Melanocyte of skin (primary cell): ENCODE data around the gene OPRD1. TPM values are rescaled to one million over a fixed set of nuclear protein-coding genes. Genes with fewer than 3 reads are reported as not detected.

ENCODE experiments used
- small RNA-seq, 2 donors: library from RNA; depleted of rRNA; stranded (forward); fragments of <200 nt; gene quantifications; one replicate each; pipeline ENCODE3, GENCODE V24; 2012
- total RNA-seq, 2 donors: library from RNA; depleted of rRNA; stranded (reverse); fragments of >200 nt; gene quantifications; 2 replicates each; pipeline ENCODE4 v1.2.3, GENCODE V29; 2012

Gene OPRD1
- 1 to 10 TPM in 1 of 2 donors, not detected in 1; 1.7 TPM for total RNA-seq

DNA sequence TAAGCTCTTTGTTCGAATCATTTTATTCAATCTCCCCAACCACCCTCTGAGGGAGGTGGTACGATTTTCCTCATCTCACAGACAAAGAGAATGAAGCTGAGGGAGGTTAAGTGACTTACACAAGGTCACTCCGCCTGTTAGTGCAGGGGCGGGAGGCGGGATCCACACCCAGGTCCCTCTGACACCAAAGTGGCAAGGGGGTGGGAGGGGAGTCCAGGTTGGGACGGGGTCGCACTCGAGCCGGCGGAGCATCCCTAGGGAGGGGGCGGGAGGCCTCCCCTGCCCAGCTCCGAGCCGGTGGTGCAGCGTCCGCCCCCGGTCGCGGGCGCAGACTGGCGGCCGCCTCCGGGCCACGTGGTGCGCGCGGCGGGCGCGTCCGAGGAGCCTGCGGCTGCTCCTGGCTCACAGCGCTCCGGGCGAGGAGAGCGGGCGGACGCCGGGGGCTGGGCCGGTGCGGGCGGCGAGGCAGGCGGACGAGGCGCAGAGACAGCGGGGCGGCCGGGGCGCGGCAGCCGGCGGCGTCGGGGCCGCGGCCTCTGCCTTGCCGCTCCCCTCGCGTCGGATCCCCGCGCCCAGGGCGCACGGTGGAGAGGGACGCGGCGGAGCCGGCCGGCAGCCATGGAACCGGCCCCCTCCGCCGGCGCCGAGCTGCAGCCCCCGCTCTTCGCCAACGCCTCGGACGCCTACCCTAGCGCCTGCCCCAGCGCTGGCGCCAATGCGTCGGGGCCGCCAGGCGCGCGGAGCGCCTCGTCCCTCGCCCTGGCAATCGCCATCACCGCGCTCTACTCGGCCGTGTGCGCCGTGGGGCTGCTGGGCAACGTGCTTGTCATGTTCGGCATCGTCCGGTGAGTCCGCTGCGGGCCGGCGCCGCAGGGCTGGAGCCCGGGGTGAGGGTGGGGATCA, at the start of gene OPRD1:
TSS of gene OPRD1 (plus strand) at position 405 of the 903 bp plus-strand sequence. CDS start at position 619, 214 bp downstream.

GRCh38 chr1:28914228-28915030, 102.5 kb downstream of the OPRD1 start, which contains the start of gene EPB41:
TSS of gene EPB41 (plus strand) at chr1:28914569. CDS start at chr1:28987438, 72,869 bp downstream.

Small RNA genes within 50 kb of the gene (small RNA-seq; reads per million reads assigned to genes)
- gene RF00019 = 0 reads per million in 2 donors

Other genes starting within 250 kb of the OPRD1 start
- 1 to 10 TPM; 3.8 to 6.7 TPM for gene RAB42, start 219.9 kb upstream of the OPRD1 start, total RNA-seq
- 10 to 100 TPM; 14.8 to 31.6 TPM for gene TAF12, start 169.1 kb upstream of the OPRD1 start, total RNA-seq
- not detected for gene RNU11, start 163.6 kb upstream of the OPRD1 start, total RNA-seq
- gene GMEB1, start 143.4 kb upstream of the OPRD1 start, total RNA-seq = 1 to 10 TPM; 7.0 to 8.6 TPM
- 10 to 100 TPM; 67.8 to 84.9 TPM for gene YTHDF2, start 75.2 kb upstream of the OPRD1 start, total RNA-seq
- gene EPB41, start 102.4 kb downstream of the OPRD1 start, total RNA-seq = 10 to 100 TPM; 33.6 to 34.4 TPM